Upper lobe of left lung (tissue), 4 donors: ENCODE results near the gene TBC1D17.

Experiments
- EP300 ChIP-seq, 4 donors: sonication (generic); formaldehyde crosslinking; IDR thresholded peaks; one replicate each; pipeline ENCODE4 v1.5.1; 2017; ENCODE audit warnings: antibody characterized with exemption in 4 of 4, control low read depth in 2 of 4
- POLR2A ChIP-seq, 4 donors: fragments of 450-650 bp; IDR thresholded peaks; one replicate each; pipeline ENCODE4 v1.5.1; 2016 to 2017; ENCODE audit warnings: antibody characterized with exemption in 4 of 4, mild to moderate bottlenecking in 2 of 4
- POLR2AphosphoS5 ChIP-seq, 2 donors: sonication (generic); formaldehyde crosslinking; IDR thresholded peaks; one replicate each; pipeline ENCODE4 v1.5.1; 2017; ENCODE audit warnings: antibody characterized with exemption in 2 of 2
- TF ChIP-seq, protein P1 (sequence below), 6 experiments: fragments of 450-650 bp in 4 of 6; fragments of 200-600 bp in 2 of 6; sonication (generic) in 2 of 6; IDR thresholded peaks; one replicate each; pipeline ENCODE4 v1.5.1; 2016 to 2019; ENCODE audit warnings: antibody characterized with exemption in 6 of 6

DNA sequence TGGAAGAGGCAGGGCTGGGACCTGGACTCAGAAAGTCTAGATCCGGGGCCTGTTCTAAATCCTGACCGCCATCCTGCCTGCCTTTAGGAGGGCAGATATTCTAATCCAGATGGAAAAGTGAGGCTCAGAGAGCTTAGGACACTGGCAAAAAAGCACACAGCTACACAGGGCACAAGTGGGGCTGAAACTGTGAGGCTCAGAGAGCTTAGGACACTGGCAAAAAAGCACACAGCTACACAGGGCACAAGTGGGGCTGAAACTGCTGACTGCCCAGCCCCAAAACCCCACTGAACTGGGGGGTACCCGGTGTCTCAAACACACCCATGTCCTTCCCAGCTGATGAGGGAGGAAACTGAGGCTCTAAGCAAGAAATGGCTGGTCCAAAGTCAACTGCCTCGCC, 2.3 kb upstream of the TBC1D17 start:
- TF ChIP-seq EP300 (IDR thresholded peaks at IDR 0.05) (no peak), POLR2A (IDR thresholded peaks at IDR 0.05) (no peak), POLR2AphosphoS5 (IDR thresholded peaks at IDR 0.05) (no peak)
- TF ChIP-seq, protein P1, sequence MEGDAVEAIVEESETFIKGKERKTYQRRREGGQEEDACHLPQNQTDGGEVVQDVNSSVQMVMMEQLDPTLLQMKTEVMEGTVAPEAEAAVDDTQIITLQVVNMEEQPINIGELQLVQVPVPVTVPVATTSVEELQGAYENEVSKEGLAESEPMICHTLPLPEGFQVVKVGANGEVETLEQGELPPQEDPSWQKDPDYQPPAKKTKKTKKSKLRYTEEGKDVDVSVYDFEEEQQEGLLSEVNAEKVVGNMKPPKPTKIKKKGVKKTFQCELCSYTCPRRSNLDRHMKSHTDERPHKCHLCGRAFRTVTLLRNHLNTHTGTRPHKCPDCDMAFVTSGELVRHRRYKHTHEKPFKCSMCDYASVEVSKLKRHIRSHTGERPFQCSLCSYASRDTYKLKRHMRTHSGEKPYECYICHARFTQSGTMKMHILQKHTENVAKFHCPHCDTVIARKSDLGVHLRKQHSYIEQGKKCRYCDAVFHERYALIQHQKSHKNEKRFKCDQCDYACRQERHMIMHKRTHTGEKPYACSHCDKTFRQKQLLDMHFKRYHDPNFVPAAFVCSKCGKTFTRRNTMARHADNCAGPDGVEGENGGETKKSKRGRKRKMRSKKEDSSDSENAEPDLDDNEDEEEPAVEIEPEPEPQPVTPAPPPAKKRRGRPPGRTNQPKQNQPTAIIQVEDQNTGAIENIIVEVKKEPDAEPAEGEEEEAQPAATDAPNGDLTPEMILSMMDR (IDR thresholded peaks at IDR 0.05) = no peak
